ENCODE measurements around the gene A4GALT. TPM values are rescaled to one million over a fixed set of nuclear protein-coding genes. Genes with fewer than 3 reads are reported as not detected.
A peak's percentile ranks its signal among the peaks of the same experiment; 100 is the strongest.

Gene A4GALT
- total RNA-seq, 4 donors from 2014 or later = 5.8 to 13.3 (median 8.6) TPM

- peaks cover 70 to 74% of the 10 kb centered on the region in 2 donors for H3K4me1 ChIP-seq
- no peak for TF ChIP-seq CTCF (IDR thresholded peaks at IDR 0.05 in 4 of 5, conservative IDR thresholded peaks at IDR 0.05 in 1 of 5)
- TF ChIP-seq POLR2A (IDR thresholded peaks at IDR 0.05) = peak; percentile 87 to 89
- in situ Hi-C loops (cut with MboI; ENCODE audit: low sequenced_read_pairs in 4 of 4) (no loop called here), intact Hi-C loops (cut with DNase I; ENCODE audit: low total_unique reads) (loop anchor here (1.0 to 5.0 kb wide), 2 partner anchors 9 to 41 kb away; partner anchors contain the start of gene CYB5R3)
- no peaks in the 10 kb centered on the region for H3K27me3 ChIP-seq
- H3K9me3 ChIP-seq = no peaks in the 10 kb centered on the region
- ATAC-seq = peak; percentile 92 to 97
- H3K36me3 ChIP-seq = no peaks in the 10 kb centered on the region
- peak overlapping the region in 3 of 4 donors; percentile 3 to 37 (median 26) for H3K4me3 ChIP-seq
- peak overlapping the region; percentile 91 to 99 (median 97) for H3K27ac ChIP-seq
- peak; percentile 95 to 98 for DNase-seq
Observed at GRCh38 chr22:42688241-42689211, 32.1 kb downstream of the A4GALT start.

GRCh38 chr22:42686756-42687491 lies 33.7 kb downstream of the A4GALT start:
- H3K27ac ChIP-seq = peak overlapping the region; percentile 91 to 99 (median 97)
- in situ Hi-C loops (cut with MboI; ENCODE audit: low sequenced_read_pairs in 4 of 4) = no loop called here
- H3K4me3 ChIP-seq = no peak overlapping the region
- no peak for DNase-seq
- no peaks in the 10 kb centered on the region for H3K9me3 ChIP-seq
- TF ChIP-seq POLR2A (IDR thresholded peaks at IDR 0.05) = no peak
- TF ChIP-seq CTCF (IDR thresholded peaks at IDR 0.05 in 4 of 5, conservative IDR thresholded peaks at IDR 0.05 in 1 of 5) = no peak
- H3K27me3 ChIP-seq = no peaks in the 10 kb centered on the region
- peaks cover 85 to 90% of the 10 kb centered on the region in 2 donors for H3K4me1 ChIP-seq
- no peak for ATAC-seq
- no peaks in the 10 kb centered on the region for H3K36me3 ChIP-seq
- intact Hi-C loops (cut with DNase I; ENCODE audit: low total_unique reads) = loop anchor here (2.0 to 5.0 kb wide), 2 partner anchors 40 to 170 kb away; partner anchors contain the start of genes ARFGAP3 and CYB5R3

GRCh38 chr22:42685941-42686653 lies 34.6 kb downstream of the A4GALT start:
- peak in 1 of 2 donors; percentile 18 for ATAC-seq
- intact Hi-C loops (cut with DNase I; ENCODE audit: low total_unique reads) = loop anchor here (2.0 to 5.0 kb wide), 2 partner anchors 39 to 171 kb away; partner anchors contain the start of genes ARFGAP3 and CYB5R3
- H3K4me1 ChIP-seq = peaks cover 82 to 86% of the 10 kb centered on the region in 2 donors

More at GRCh38 chr22:42685941-42686653, 34.6 kb downstream of the A4GALT start:
- TF ChIP-seq POLR2A (IDR thresholded peaks at IDR 0.05) (peak; percentile 48 to 76), CTCF (IDR thresholded peaks at IDR 0.05 in 4 of 5, conservative IDR thresholded peaks at IDR 0.05 in 1 of 5) (peak in 1 of 5 experiments; percentile 20)
- in situ Hi-C loops (cut with MboI; ENCODE audit: low sequenced_read_pairs in 4 of 4) = no loop called here
- peak in 1 of 2 donors; percentile 86 for DNase-seq
- Histone ChIP-seq H3K27ac (peak overlapping the region; percentile 91 to 99 (median 97)), H3K36me3 (no peaks in the 10 kb centered on the region), H3K9me3 (no peaks in the 10 kb centered on the region), H3K27me3 (no peaks in the 10 kb centered on the region), H3K4me3 (no peak overlapping the region)

All from gastrocnemius medialis (tissue), 4 donors.